Ovary (tissue), 3 donors: ENCODE data around the gene TNFSF12.

ENCODE experiments used
- CTCF ChIP-seq, 3 donors: fragments of 450-650 bp in 2 of 3; fragments of 200-600 bp in 1 of 3; IDR thresholded peaks; one replicate each; pipeline versions ENCODE4 v1.5.1 to v1.8.0; 2016 to 2022; ENCODE audit warnings: antibody characterized with exemption in 3 of 3, mild to moderate bottlenecking in 1 of 3
- EP300 ChIP-seq: sonication (generic); formaldehyde crosslinking; IDR thresholded peaks from one replicate; pipeline ENCODE4 v1.6.1; 2017; ENCODE audit warnings: antibody characterized with exemption
- POLR2A ChIP-seq: fragments of 450-650 bp; IDR thresholded peaks from one replicate; pipeline ENCODE4 v1.6.1; 2017; ENCODE audit warnings: antibody characterized with exemption, mild to moderate bottlenecking, moderate library complexity
- donor health status: DM: no; HTN: no; CAD: no.

GRCh38 chr17:7593296-7593695, 44.4 kb downstream of the TNFSF12 start:
- no peak for TF ChIP-seq CTCF (IDR thresholded peaks at IDR 0.05)
- no peak for TF ChIP-seq EP300
- no peak for TF ChIP-seq POLR2A
